SK-N-SH (cell line): Measurements from ENCODE around the gene IFITM1. TPM values are rescaled to one million over a fixed set of nuclear protein-coding genes. Genes with fewer than 3 reads are reported as not detected.

Experiments
- CTCF ChIA-PET: fragments of 300-600, 350-600 bp; formaldehyde crosslinking; extraction: SDS; loops from one replicate; lab custom pipeline; 2021; lab: Yijun Ruan, JAX
- POLR2A ChIA-PET: fragments of 350-600 bp; sonication (Branson Sonifier 250); formaldehyde crosslinking; extraction: SDS; loops from one replicate; lab custom pipeline; 2020; ENCODE audit warnings: antibody characterized with exemption, inconsistent platforms; lab: Yijun Ruan, JAX
- DNase-seq: peaks from one replicate; pipeline ENCODE4 v3.0.0; 2012
- H2AFZ ChIP-seq: fragments of 200-600 bp; sonication (generic); 2 replicates; pipeline ENCODE4 v1.8.1; 2016; ENCODE audit warnings: antibody characterized with exemption, mild to moderate bottlenecking, low read depth
- H3F3A ChIP-seq: fragments of 200-600 bp; sonication (generic); replicated peaks from 2 replicates; pipeline ENCODE3; 2016; ENCODE audit warnings: antibody characterized with exemption, mild to moderate bottlenecking; ENCODE audit not compliant: insufficient read depth
- H3K27ac ChIP-seq, 2 experiments: fragments of 200-500 bp in 1 of 2; fragments of 200-600 bp in 1 of 2; sonication (Bioruptor generic) in 1 of 2; sonication (generic), shearing (Covaris generic) in 1 of 2; 2 replicates each; pipeline versions ENCODE4 v1.5.1 to v1.6.1; 2014 to 2016; ENCODE audit warnings: low read depth in 2 of 2, inconsistent platforms in 1 of 2, low read length in 1 of 2, mild to moderate bottlenecking in 1 of 2, mixed read lengths in 1 of 2
- H3K27me3 ChIP-seq: fragments of 200-600 bp; sonication (generic), shearing (Covaris generic); 2 replicates; pipeline ENCODE4 v1.6.1; 2016; ENCODE audit warnings: mixed run types; ENCODE audit not compliant: insufficient read depth
- H3K36me3 ChIP-seq, 2 experiments: fragments of 200-500 bp in 1 of 2; fragments of 200-600 bp in 1 of 2; sonication (Bioruptor generic) in 1 of 2; sonication (generic) in 1 of 2; replicated peaks in 1 of 2; 2 replicates each; pipeline versions ENCODE3 to v1.5.1; 2014 to 2016; ENCODE audit warnings: low read length in 1 of 2, mild to moderate bottlenecking in 1 of 2; ENCODE audit not compliant: insufficient read depth in 2 of 2, control insufficient read depth in 1 of 2
- H3K4me1 ChIP-seq, 2 experiments: fragments of 200-500 bp in 1 of 2; fragments of 200-600 bp in 1 of 2; sonication (Bioruptor generic) in 1 of 2; sonication (generic), shearing (Covaris generic) in 1 of 2; 2 replicates each; pipeline versions ENCODE4 v1.5.1 to v1.6.1; 2014 to 2016; ENCODE audit warnings: low read depth in 1 of 2, low read length in 1 of 2, mixed run types in 1 of 2; ENCODE audit not compliant: insufficient read depth in 2 of 2, control insufficient read depth in 1 of 2
- H3K4me2 ChIP-seq: fragments of 200-600 bp; sonication (generic), shearing (Covaris generic); 2 replicates; pipeline ENCODE4 v1.6.1; 2017; ENCODE audit warnings: mixed run types
- H3K4me3 ChIP-seq, 2 experiments: fragments of 200-500 bp in 1 of 2; fragments of 200-600 bp in 1 of 2; sonication (Bioruptor generic) in 1 of 2; sonication (generic), shearing (Covaris generic) in 1 of 2; 2 replicates each; pipeline versions ENCODE4 v1.5.1 to v1.8.1; 2014 to 2016; ENCODE audit warnings: low read depth in 2 of 2, inconsistent platforms in 1 of 2, low read length in 1 of 2, mild to moderate bottlenecking in 1 of 2, mixed read lengths in 1 of 2, moderate library complexity in 1 of 2
- H3K79me2 ChIP-seq: fragments of 200-600 bp; sonication (generic); 2 replicates; pipeline ENCODE4 v1.8.1; 2017; ENCODE audit warnings: mild to moderate bottlenecking; ENCODE audit not compliant: insufficient read depth
- H3K9ac ChIP-seq: fragments of 200-600 bp; sonication (generic); 2 replicates; pipeline ENCODE4 v1.6.1; 2017; ENCODE audit warnings: mixed run types
- H3K9me2 ChIP-seq: fragments of 200-600 bp; sonication (generic); 2 replicates; pipeline ENCODE4 v1.6.1; 2017; ENCODE audit warnings: mixed run types
- H3K9me3 ChIP-seq: fragments of 200-600 bp; sonication (generic); 2 replicates; pipeline ENCODE4 v1.6.1; 2017; ENCODE audit warnings: mixed run types, mild to moderate bottlenecking, moderate library complexity
- H4K20me1 ChIP-seq: fragments of 200-600 bp; sonication (generic); 2 replicates; pipeline ENCODE4 v1.6.1; 2017; ENCODE audit warnings: mild to moderate bottlenecking, mixed run types; ENCODE audit not compliant: insufficient read depth
- CTCF ChIP-seq: fragments of 200-600 bp; sonication (generic); IDR thresholded peaks from 2 replicates; pipeline ENCODE4 v1.6.1; 2017; ENCODE audit warnings: antibody characterized with exemption, mild to moderate bottlenecking, moderate library complexity
- IRF3 ChIP-seq: fragments of 150-350 bp; IDR thresholded peaks from 2 replicates; pipeline ENCODE4 v1.6.1; 2016; ENCODE audit warnings: mild to moderate bottlenecking, low read depth, low read length
- MXI1 ChIP-seq: IDR thresholded peaks from 2 replicates; pipeline ENCODE4 v1.6.1; 2012; ENCODE audit warnings: mild to moderate bottlenecking, low read depth, low read length, improper control_type of control experiment
- RFX5 ChIP-seq: IDR thresholded peaks from 2 replicates; pipeline ENCODE4 v1.6.1; 2012; ENCODE audit warnings: mild to moderate bottlenecking, improper control_type of control experiment, low read length
- RXRA ChIP-seq: IDR thresholded peaks from 2 replicates; pipeline ENCODE4 v1.4.0; 2012; ENCODE audit warnings: low read depth, mild to moderate bottlenecking, borderline replicate concordance
- SMC3 ChIP-seq: IDR thresholded peaks from 2 replicates; pipeline ENCODE4 v1.6.1; 2012; ENCODE audit warnings: low read depth, low read length, improper control_type of control experiment
- TAF1 ChIP-seq: IDR thresholded peaks from 2 replicates; pipeline ENCODE4 v1.6.1; 2012; ENCODE audit warnings: low read depth, mild to moderate bottlenecking, low read length, moderate library complexity, borderline replicate concordance
- TEAD4 ChIP-seq: IDR thresholded peaks from 2 replicates; pipeline ENCODE4 v1.4.0; 2012; ENCODE audit warnings: mild to moderate bottlenecking, borderline replicate concordance; ENCODE audit not compliant: insufficient read depth
- YY1 ChIP-seq: IDR thresholded peaks from 2 replicates; pipeline ENCODE4 v1.4.0; 2012; ENCODE audit warnings: low read depth, mild to moderate bottlenecking
- WGBS: methylation state at CpG from one replicate; pipeline ENCODE4 v1.1.6; 2017; ENCODE audit warnings: low lambda C conversion rate; 5-methylcytosine and 5-hydroxymethylcytosine counted together
- polyA plus RNA-seq, 3 experiments: library from polyadenylated mRNA; depleted of rRNA; stranded (reverse); fragments of >200 nt; gene quantifications; 2 replicates each; pipeline ENCODE4 v1.2.3, GENCODE V29; 2012
- TF ChIP-seq, protein P1 (sequence below): IDR thresholded peaks from 2 replicates; pipeline ENCODE4 v1.6.1; 2012; ENCODE audit warnings: mild to moderate bottlenecking, low read depth, low read length, moderate library complexity
- TF ChIP-seq, protein P2 (sequence below): IDR thresholded peaks from 2 replicates; pipeline ENCODE4 v1.4.0; 2012; ENCODE audit warnings: low read depth, borderline replicate concordance
- TF ChIP-seq, protein P3 (sequence below): IDR thresholded peaks from 2 replicates; pipeline ENCODE4 v1.4.0; 2012; ENCODE audit warnings: low read depth, borderline replicate concordance
- TF ChIP-seq, protein P4 (sequence below): fragments of 150-350 bp; IDR thresholded peaks from 2 replicates; pipeline ENCODE4 v1.6.1; 2017; ENCODE audit warnings: antibody characterized with exemption, low read length, low read depth, borderline replicate concordance

The IFITM1 gene
- polyA plus RNA-seq, 1 of the 3 experiments (the other 2 are of a cell fraction) = 19.4 TPM

DNA sequence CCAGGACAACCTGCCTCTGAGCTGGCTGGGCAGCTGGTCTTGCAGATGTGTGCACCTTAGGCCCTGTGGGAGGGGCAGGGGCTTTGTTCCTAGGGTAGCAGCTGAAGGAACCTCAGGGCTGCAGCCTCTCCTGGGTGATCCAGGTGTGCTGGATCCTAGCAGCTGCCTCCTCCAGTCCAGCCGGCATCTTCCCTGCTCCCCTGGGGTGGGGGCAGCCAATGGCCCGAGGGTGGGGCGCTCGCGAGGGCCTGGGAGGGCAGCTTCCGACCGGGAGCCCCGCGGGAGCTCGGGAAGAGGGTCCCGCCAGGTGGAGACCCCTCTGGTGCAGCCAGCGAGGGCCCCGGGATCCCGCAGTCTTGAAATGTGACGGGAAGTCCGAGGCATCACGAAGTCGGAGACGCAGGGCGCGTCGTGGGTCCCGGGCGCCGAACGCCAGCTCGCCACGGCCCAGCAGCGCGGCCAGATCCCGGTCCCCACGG lies 1.7 kb downstream of the IFITM1 start:
- H3K27me3 ChIP-seq = no peaks in the 10 kb centered on the region
- peaks cover 4% of the 10 kb centered on the region for H3F3A ChIP-seq
- H3K9ac ChIP-seq = no peak overlapping the region
- H3K27ac ChIP-seq = no peak overlapping the region
- peaks cover 8% of the 10 kb centered on the region; the same call in 1 of the 2 replicates for H3K79me2 ChIP-seq
- no peaks in the 10 kb centered on the region for H3K36me3 ChIP-seq
- TF ChIP-seq SMC3 (no peak), CTCF (no peak), IRF3 (no peak)
- no peak for DNase-seq
- H2AFZ ChIP-seq = no peak overlapping the region
- no peak overlapping the region for H3K4me3 ChIP-seq
- no peaks in the 10 kb centered on the region for H4K20me1 ChIP-seq
- H3K9me2 ChIP-seq = no peaks in the 10 kb centered on the region
- 80% methylated on average over 22 of the region's 32 CpGs for WGBS
- CTCF ChIA-PET = interaction anchor here (0.9 kb wide), 1 partner anchor 49 kb away, joined by 4 read pairs; no protein-coding TSS in a partner anchor
- no peaks in the 10 kb centered on the region for H3K9me3 ChIP-seq
- peaks cover 4 to 9% of the 10 kb centered on the region in 2 experiments; a peak in 2 of 4 replicates for H3K4me1 ChIP-seq
- POLR2A ChIA-PET = no interaction called here
- H3K4me2 ChIP-seq = no peak overlapping the region

DNA sequence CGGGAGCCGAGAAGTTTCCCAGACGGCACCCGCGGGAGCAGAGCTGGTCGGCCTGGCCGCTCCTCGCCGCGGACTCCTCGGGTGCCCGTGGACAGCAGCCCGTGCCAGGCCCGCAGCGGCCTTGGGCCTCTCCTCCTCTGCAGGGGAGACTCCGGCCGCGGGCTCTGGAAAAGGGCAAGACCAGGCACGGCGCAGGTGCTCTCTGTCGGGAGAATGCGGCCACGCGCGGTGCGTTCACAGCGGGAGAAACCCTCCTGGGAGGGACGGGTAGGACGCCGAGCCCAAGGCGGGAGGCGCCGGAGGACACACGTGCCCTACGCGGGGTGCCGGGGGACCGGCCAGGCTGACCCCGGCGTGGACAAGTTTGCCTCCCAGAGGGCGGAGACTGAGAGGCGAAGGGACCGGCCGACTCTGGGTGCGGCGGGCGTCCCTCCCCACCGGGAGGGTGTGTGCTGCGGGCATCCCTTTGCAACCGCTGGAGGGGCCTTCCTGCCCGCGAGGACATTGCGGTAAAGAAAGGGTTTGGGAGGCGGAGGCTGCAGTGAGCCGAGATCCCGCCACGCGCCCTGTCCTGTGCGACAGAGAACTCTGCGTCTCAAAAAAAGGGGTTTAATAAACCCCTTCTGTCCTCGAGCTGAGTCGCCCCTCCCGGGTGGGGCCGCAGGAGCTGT lies 2.3 kb downstream of the IFITM1 start:
- ChIA-PET CTCF (interaction anchor here (0.9 to 1.9 kb wide), 4 partner anchors 11 to 202 kb away, joined by 4 to 20 read pairs (median 6); no protein-coding TSS in a partner anchor), POLR2A (interaction anchor here (0.5 kb wide), 1 partner anchor 197 kb away, joined by 3 read pairs; no protein-coding TSS in a partner anchor)
- peak; percentile 43 for DNase-seq
- Histone ChIP-seq H3K36me3 (no peaks in the 10 kb centered on the region), H3F3A (peaks cover 4% of the 10 kb centered on the region), H3K27ac (no peak overlapping the region), H4K20me1 (no peaks in the 10 kb centered on the region), H3K4me2 (no peak overlapping the region), H3K9me2 (no peaks in the 10 kb centered on the region), H3K9me3 (no peaks in the 10 kb centered on the region), H3K79me2 (peaks cover 8% of the 10 kb centered on the region; the same call in 1 of the 2 replicates), H2AFZ (no peak overlapping the region), H3K9ac (no peak overlapping the region), H3K27me3 (no peaks in the 10 kb centered on the region), H3K4me1 (peaks cover 4 to 9% of the 10 kb centered on the region in 2 experiments; a peak in 2 of 4 replicates), H3K4me3 (no peak overlapping the region)
- WGBS = 73% methylated on average over 40 of the region's 64 CpGs
- TF ChIP-seq TAF1 = no peak
- TF ChIP-seq, protein P1, sequence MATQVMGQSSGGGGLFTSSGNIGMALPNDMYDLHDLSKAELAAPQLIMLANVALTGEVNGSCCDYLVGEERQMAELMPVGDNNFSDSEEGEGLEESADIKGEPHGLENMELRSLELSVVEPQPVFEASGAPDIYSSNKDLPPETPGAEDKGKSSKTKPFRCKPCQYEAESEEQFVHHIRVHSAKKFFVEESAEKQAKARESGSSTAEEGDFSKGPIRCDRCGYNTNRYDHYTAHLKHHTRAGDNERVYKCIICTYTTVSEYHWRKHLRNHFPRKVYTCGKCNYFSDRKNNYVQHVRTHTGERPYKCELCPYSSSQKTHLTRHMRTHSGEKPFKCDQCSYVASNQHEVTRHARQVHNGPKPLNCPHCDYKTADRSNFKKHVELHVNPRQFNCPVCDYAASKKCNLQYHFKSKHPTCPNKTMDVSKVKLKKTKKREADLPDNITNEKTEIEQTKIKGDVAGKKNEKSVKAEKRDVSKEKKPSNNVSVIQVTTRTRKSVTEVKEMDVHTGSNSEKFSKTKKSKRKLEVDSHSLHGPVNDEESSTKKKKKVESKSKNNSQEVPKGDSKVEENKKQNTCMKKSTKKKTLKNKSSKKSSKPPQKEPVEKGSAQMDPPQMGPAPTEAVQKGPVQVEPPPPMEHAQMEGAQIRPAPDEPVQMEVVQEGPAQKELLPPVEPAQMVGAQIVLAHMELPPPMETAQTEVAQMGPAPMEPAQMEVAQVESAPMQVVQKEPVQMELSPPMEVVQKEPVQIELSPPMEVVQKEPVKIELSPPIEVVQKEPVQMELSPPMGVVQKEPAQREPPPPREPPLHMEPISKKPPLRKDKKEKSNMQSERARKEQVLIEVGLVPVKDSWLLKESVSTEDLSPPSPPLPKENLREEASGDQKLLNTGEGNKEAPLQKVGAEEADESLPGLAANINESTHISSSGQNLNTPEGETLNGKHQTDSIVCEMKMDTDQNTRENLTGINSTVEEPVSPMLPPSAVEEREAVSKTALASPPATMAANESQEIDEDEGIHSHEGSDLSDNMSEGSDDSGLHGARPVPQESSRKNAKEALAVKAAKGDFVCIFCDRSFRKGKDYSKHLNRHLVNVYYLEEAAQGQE = no peak
- TF ChIP-seq RXRA = no peak
- TF ChIP-seq, protein P2, sequence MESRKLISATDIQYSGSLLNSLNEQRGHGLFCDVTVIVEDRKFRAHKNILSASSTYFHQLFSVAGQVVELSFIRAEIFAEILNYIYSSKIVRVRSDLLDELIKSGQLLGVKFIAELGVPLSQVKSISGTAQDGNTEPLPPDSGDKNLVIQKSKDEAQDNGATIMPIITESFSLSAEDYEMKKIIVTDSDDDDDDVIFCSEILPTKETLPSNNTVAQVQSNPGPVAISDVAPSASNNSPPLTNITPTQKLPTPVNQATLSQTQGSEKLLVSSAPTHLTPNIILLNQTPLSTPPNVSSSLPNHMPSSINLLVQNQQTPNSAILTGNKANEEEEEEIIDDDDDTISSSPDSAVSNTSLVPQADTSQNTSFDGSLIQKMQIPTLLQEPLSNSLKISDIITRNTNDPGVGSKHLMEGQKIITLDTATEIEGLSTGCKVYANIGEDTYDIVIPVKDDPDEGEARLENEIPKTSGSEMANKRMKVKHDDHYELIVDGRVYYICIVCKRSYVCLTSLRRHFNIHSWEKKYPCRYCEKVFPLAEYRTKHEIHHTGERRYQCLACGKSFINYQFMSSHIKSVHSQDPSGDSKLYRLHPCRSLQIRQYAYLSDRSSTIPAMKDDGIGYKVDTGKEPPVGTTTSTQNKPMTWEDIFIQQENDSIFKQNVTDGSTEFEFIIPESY = no peak
- TF ChIP-seq TEAD4 = no peak
- no peak for TF ChIP-seq MXI1
- no peak for TF ChIP-seq YY1
- TF ChIP-seq, protein P3, sequence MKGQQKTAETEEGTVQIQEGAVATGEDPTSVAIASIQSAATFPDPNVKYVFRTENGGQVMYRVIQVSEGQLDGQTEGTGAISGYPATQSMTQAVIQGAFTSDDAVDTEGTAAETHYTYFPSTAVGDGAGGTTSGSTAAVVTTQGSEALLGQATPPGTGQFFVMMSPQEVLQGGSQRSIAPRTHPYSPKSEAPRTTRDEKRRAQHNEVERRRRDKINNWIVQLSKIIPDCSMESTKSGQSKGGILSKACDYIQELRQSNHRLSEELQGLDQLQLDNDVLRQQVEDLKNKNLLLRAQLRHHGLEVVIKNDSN = no peak
- TF ChIP-seq SMC3 = no peak
- TF ChIP-seq, protein P4, sequence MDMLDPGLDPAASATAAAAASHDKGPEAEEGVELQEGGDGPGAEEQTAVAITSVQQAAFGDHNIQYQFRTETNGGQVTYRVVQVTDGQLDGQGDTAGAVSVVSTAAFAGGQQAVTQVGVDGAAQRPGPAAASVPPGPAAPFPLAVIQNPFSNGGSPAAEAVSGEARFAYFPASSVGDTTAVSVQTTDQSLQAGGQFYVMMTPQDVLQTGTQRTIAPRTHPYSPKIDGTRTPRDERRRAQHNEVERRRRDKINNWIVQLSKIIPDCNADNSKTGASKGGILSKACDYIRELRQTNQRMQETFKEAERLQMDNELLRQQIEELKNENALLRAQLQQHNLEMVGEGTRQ = no peak
- no peak for TF ChIP-seq RFX5
